Common myeloid progenitor, CD34-positive (primary cell): Measurements from ENCODE around the gene AQP12B.
A peak's percentile ranks its signal among the peaks of the same experiment; 100 is the strongest.
"Not testable (repeated sequence)": the region's sequence is repeated elsewhere in the genome, so short reads cannot be mapped to it uniquely, and the experiment has no call there.

Experiments
- CTCF ChIA-PET: fragments of 350-600 bp; sonication (Branson Sonifier 250); formaldehyde crosslinking; loops from one replicate; lab custom pipeline; 2021; ENCODE audit warnings: antibody characterized with exemption; lab: Charles Lee
- POLR2A ChIA-PET: fragments of 350-600 bp; sonication (Branson Sonifier 250); formaldehyde crosslinking; loops from one replicate; lab custom pipeline; 2021; ENCODE audit warnings: antibody characterized with exemption; lab: Charles Lee
- DNase-seq, 3 donors: peaks; one replicate each; pipeline versions ENCODE4 v3.0.0 to v3.0.0-alpha.2; 2013
- H3K27ac ChIP-seq, 2 experiments: 1 replicate in 1 of 2; 2 replicates in 1 of 2; pipeline ENCODE4 v1.7.0; 2013; ENCODE audit warnings: inconsistent platforms in 2 of 2, low read length in 2 of 2, mild to moderate bottlenecking in 2 of 2, low read depth in 1 of 2, moderate library complexity in 1 of 2; ENCODE audit not compliant: severe bottlenecking in 2 of 2, insufficient read depth in 1 of 2, poor library complexity in 1 of 2
- H3K27me3 ChIP-seq, 5 experiments: replicated peaks in 2 of 5; 1 replicate in 3 of 5; 2 replicates in 2 of 5; pipeline versions ENCODE4 v1.6.1 to v1.7.0; 2013; ENCODE audit warnings: low read length in 4 of 5, mild to moderate bottlenecking in 2 of 5, moderate library complexity in 2 of 5, inconsistent platforms in 1 of 5; ENCODE audit not compliant: insufficient read depth in 5 of 5, control insufficient read depth in 4 of 5
- H3K36me3 ChIP-seq, 4 experiments: 1 replicate in 2 of 4; 2 replicates in 2 of 4; pipeline versions ENCODE4 v1.6.1 to v1.7.0; 2013; ENCODE audit warnings: low read length in 3 of 4, control low read depth in 1 of 4, mild to moderate bottlenecking in 1 of 4; ENCODE audit not compliant: control insufficient read depth in 4 of 4, insufficient read depth in 4 of 4
- H3K4me1 ChIP-seq, 4 experiments: 1 replicate in 3 of 4; 2 replicates in 1 of 4; pipeline versions ENCODE4 v1.6.1 to v1.7.1; 2013; ENCODE audit warnings: low read length in 3 of 4, mild to moderate bottlenecking in 3 of 4, control low read depth in 1 of 4, inconsistent platforms in 1 of 4, moderate library complexity in 1 of 4; ENCODE audit not compliant: control insufficient read depth in 4 of 4, insufficient read depth in 4 of 4; ENCODE audit errors: control extremely low read depth in 1 of 4
- H3K4me3 ChIP-seq, 7 experiments: 1 replicate in 4 of 7; 2 replicates in 3 of 7; pipeline versions ENCODE4 v1.5.1 to v1.7.0; 2013; ENCODE audit warnings: mild to moderate bottlenecking in 7 of 7, low read length in 6 of 7, moderate library complexity in 6 of 7, inconsistent platforms in 2 of 7, low read depth in 2 of 7, control low read depth in 1 of 7; ENCODE audit not compliant: insufficient read depth in 4 of 7, control insufficient read depth in 1 of 7; ENCODE audit errors: extremely low read depth in 1 of 7
- H3K9me3 ChIP-seq, 5 experiments: 1 replicate in 4 of 5; 2 replicates in 1 of 5; pipeline versions ENCODE4 v1.6.1 to v1.7.1; 2013; ENCODE audit warnings: low read length in 4 of 5, mild to moderate bottlenecking in 2 of 5, inconsistent platforms in 1 of 5, low read depth in 1 of 5, moderate library complexity in 1 of 5; ENCODE audit not compliant: control insufficient read depth in 4 of 5, insufficient read depth in 2 of 5; ENCODE audit errors: control extremely low read depth in 1 of 5
- WGBS: methylation state at CpG from one replicate; pipeline ENCODE4 v1.1.5; 2013; ENCODE audit not compliant: insufficient coverage; 5-methylcytosine and 5-hydroxymethylcytosine counted together

Gene AQP12B

GRCh38 chr2:240678909-240679308 is 3.8 kb downstream of the AQP12B start:
- WGBS, result no CpG with 5 or more reads among the region's 19 CpGs
- CTCF ChIA-PET, H3K27ac ChIP-seq: not testable (repeated sequence)

DNA sequence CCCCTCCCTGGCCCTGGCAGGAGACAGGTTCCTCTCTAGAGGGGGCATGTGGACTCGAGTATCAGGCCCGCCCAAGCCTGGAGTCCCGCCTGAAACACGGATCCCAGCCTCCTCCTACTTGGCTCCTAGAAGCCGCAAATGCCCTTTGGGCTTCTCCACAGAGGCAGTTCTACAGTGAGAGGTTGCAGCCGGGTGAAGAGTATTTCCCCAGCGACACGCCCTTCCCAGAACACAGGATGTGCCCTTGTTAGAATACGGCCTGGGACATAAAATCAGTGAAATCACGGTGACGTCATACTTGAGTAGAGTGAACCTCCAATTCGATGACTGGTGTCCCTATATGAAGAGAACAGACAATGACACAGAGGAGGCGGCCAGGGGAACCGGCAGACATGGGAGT is 4.6 kb downstream of the AQP12B start:
- CTCF ChIA-PET, H3K9me3 ChIP-seq, H3K36me3 ChIP-seq, POLR2A ChIA-PET, H3K27ac ChIP-seq, H3K4me1 ChIP-seq, H3K4me3 ChIP-seq, DNase-seq: not testable (repeated sequence)
- H3K27me3 ChIP-seq, result peaks cover 0 to 19% (median 2%) of the 10 kb centered on the region in 5 experiments
- no CpG with 5 or more reads among the region's 14 CpGs for WGBS

More at GRCh38 chr2:240678909-240679308, 3.8 kb downstream of the AQP12B start:
- H3K9me3 ChIP-seq, POLR2A ChIA-PET, H3K4me3 ChIP-seq, H3K27me3 ChIP-seq, DNase-seq, H3K4me1 ChIP-seq, H3K36me3 ChIP-seq: not testable (repeated sequence)

- H3K9me3 ChIP-seq, CTCF ChIA-PET, H3K4me1 ChIP-seq, DNase-seq, H3K27ac ChIP-seq, H3K36me3 ChIP-seq, POLR2A ChIA-PET, H3K4me3 ChIP-seq: not testable (repeated sequence)
- no CpG with 5 or more reads among the region's 24 CpGs for WGBS
- H3K27me3 ChIP-seq, result peaks cover 0 to 46% (median 10%) of the 10 kb centered on the region in 5 experiments
Measured at GRCh38 chr2:240675345-240675744, 7.3 kb downstream of the AQP12B start.

GRCh38 chr2:240674461-240675184 is 8.1 kb downstream of the AQP12B start:
- DNase-seq, H3K9me3 ChIP-seq, H3K36me3 ChIP-seq, H3K27ac ChIP-seq, POLR2A ChIA-PET, H3K4me3 ChIP-seq, CTCF ChIA-PET, H3K4me1 ChIP-seq: not testable (repeated sequence)
- H3K27me3 ChIP-seq, result peaks cover 0 to 48% (median 10%) of the 10 kb centered on the region in 5 experiments
- WGBS, result 50% methylated on average over 3 of the region's 16 CpGs

DNA sequence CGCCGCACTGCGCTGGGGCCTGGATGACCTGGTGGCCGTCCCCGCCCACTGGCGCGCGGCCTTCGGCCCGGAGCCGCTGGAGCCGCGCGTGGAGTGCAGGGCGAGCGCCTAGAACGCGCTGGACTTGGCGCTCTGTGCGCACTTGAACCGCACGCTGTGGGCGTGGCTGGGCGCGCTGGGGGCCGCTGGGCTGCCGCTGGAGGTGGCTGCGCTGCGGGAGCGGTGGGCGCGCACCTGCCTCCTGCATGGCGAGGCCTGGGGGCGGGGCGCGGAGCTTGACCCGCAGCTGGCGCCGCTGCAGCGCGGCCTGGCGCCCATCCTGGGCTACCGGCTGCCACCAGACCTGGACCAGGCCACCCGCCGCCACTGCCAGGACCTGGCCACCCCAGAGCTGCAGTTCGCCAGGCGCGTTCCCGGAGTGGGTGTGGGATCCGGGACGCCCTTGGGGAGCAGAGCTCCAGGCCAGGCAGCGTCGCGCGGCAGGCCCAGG is 9.9 kb downstream of the AQP12B start:
- H3K4me3 ChIP-seq, result peak overlapping the region in 1 of 7 experiments; percentile 16
- H3K27me3 ChIP-seq, result peaks cover 4 to 48% (median 10%) of the 10 kb centered on the region in 5 experiments
- H3K36me3 ChIP-seq, result no peaks in the 10 kb centered on the region
- peaks cover 0 to 6% (median 3%) of the 10 kb centered on the region in 4 experiments for H3K4me1 ChIP-seq
- 5% methylated on average over 47 of the region's 55 CpGs for WGBS
- CTCF ChIA-PET, result no interaction called here
- no peak overlapping the region for H3K27ac ChIP-seq
- H3K9me3 ChIP-seq, result no peaks in the 10 kb centered on the region
- POLR2A ChIA-PET, result interaction anchor here (0.7 kb wide), 1 partner anchor 17 kb away, joined by 4 read pairs; no protein-coding TSS in a partner anchor
- DNase-seq, result no peak

DNA sequence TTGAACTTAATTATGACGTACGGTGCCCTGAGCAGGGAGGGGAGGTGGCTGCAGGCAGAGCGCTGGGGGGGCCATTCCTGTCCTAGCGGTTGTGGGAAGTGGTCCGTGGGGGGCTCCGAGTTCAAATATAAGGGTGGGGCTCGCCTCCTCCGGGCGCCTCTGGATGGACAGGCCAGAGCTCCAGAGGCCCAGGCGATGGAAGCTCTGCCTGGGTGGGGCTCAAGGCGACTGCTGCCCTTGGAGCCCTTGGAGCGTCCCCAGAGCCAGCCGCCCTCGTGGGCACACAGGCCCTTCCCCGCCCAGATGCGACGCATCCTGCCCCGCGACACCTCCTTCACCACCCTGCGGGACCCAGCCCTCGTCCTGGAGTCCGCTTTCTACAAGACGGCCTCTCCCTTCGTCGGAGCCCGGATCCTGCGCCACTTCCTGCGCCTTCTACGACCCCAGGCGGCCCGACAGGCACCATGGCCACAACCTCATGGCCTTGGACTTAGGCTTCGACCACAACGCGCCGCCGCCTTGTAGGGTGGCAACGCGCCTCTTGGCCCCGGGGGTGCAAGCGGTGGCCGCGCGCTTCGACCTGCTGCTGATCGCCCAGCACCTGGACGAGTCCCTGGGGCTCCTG is 10.5 kb downstream of the AQP12B start:
- Histone ChIP-seq H3K9me3 (no peaks in the 10 kb centered on the region), H3K36me3 (no peaks in the 10 kb centered on the region), H3K27me3 (peaks cover 4 to 48% (median 10%) of the 10 kb centered on the region in 5 experiments), H3K4me3 (no peak overlapping the region), H3K4me1 (peaks cover 0 to 6% (median 3%) of the 10 kb centered on the region in 4 experiments), H3K27ac (no peak overlapping the region)
- no peak for DNase-seq
- CTCF ChIA-PET, result no interaction called here
- 45% methylated on average over 46 of the region's 46 CpGs for WGBS
- POLR2A ChIA-PET, result no interaction called here

- 95% methylated on average over 4 of the region's 4 CpGs for WGBS
- ChIA-PET POLR2A (interaction anchor here (0.6 kb wide), 1 partner anchor 184 kb away, joined by 3 read pairs; no protein-coding TSS in a partner anchor), CTCF (no interaction called here)
- peaks cover 0 to 6% (median 3%) of the 10 kb centered on the region in 4 experiments for H3K4me1 ChIP-seq
- no peaks in the 10 kb centered on the region for H3K9me3 ChIP-seq
- H3K4me3 ChIP-seq, result no peak overlapping the region
- no peaks in the 10 kb centered on the region for H3K36me3 ChIP-seq
- peaks cover 7 to 50% (median 10%) of the 10 kb centered on the region in 5 experiments for H3K27me3 ChIP-seq
- no peak for DNase-seq
- no peak overlapping the region for H3K27ac ChIP-seq
Measured at GRCh38 chr2:240670950-240671349, 11.7 kb downstream of the AQP12B start.
